Ovary (tissue), 3 donors: ENCODE results near the gene KRT86.

Experiments
- CTCF ChIP-seq, 3 donors: fragments of 450-650 bp in 2 of 3; fragments of 200-600 bp in 1 of 3; IDR thresholded peaks; one replicate each; pipeline versions ENCODE4 v1.5.1 to v1.8.0; 2016 to 2022; ENCODE audit warnings: antibody characterized with exemption in 3 of 3, mild to moderate bottlenecking in 1 of 3
- EP300 ChIP-seq: sonication (generic); formaldehyde crosslinking; IDR thresholded peaks from one replicate; pipeline ENCODE4 v1.6.1; 2017; ENCODE audit warnings: antibody characterized with exemption
- donor health status: DM: no; HTN: no; CAD: no.

GRCh38 chr12:52278575-52279421 lies 4.4 kb downstream of the KRT86 start:
- TF ChIP-seq CTCF (IDR thresholded peaks at IDR 0.05): peak; percentile 77 to 83 (median 83)
- no peak for TF ChIP-seq EP300
